ENCODE data around the gene ZNF12.

ZNF12 gene

DNA sequence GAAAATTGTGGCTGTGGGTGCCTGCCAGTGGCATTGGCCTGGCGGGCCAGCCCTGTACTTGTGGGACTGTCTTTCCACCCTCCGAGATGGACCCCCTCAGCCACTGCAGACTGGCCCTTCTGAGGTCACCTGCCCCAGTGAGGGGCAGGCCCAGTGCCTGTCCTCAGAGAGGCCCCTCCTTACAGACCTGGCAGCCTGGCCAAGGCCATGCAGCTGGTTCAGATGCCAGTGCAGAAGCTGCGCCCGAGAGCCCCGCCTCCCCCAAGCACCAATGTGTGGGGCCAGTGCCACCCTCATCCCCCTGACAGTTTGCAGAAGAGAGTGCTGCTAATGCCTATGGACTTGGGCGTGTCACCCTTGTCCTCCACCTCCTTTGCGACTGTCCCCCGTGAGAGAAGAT is 59.7 kb downstream of the ZNF12 start:
- no peak overlapping the region for H3K4me3 ChIP-seq
- H3K36me3 ChIP-seq (ENCODE audit: insufficient read depth, low read length), result peaks cover 56% of the 10 kb centered on the region; the same call in 1 of the 2 replicates
- H3K27ac ChIP-seq, result no peak overlapping the region
- DNase-seq (ENCODE audit: low read depth, low spot score), result no peak
- H3K9me3 ChIP-seq (ENCODE audit: low read depth, low read length), result no peaks in the 10 kb centered on the region
- H3K9ac ChIP-seq (ENCODE audit: insufficient read length), result no peak overlapping the region
- TF ChIP-seq EZH2 (IDR thresholded peaks at IDR 0.05) (no peak), POLR2AphosphoS5 (IDR thresholded peaks at IDR 0.05; ENCODE audit: borderline replicate concordance, low read depth, low read length) (no peak), FOXP2 (optimal IDR thresholded peaks at IDR 0.05; ENCODE audit: control extremely low read depth, extremely low read length, insufficient read depth) (no peak)

DNA sequence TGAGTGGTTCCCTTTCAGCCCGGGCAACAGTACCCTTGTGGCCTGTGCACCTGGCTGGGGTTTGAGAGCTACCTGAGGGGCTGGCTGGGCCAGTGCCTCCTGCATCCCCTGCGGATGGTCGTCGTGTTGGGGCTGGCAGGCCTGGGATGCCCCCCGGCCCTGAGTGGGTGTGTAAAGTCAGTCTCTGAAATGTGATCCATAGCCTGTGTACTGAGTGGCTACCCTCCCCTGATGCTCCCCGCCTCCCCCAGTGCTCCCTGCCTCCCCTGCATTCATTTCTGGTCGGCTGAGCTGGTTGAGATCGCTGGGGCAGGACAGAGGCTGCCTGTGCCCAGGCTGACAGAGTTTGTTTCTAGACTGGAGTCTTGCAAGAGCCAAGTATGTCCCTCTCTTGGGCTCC is 60.3 kb downstream of the ZNF12 start:
- Histone ChIP-seq H3K9ac (ENCODE audit: insufficient read length) (no peak overlapping the region), H3K27ac (no peak overlapping the region), H3K4me3 (no peak overlapping the region), H3K36me3 (ENCODE audit: insufficient read depth, low read length) (peaks cover 57% of the 10 kb centered on the region; the same call in 1 of the 2 replicates), H3K9me3 (ENCODE audit: low read depth, low read length) (no peaks in the 10 kb centered on the region)
- TF ChIP-seq FOXP2 (optimal IDR thresholded peaks at IDR 0.05; ENCODE audit: control extremely low read depth, extremely low read length, insufficient read depth) (no peak), POLR2AphosphoS5 (IDR thresholded peaks at IDR 0.05; ENCODE audit: borderline replicate concordance, low read depth, low read length) (no peak)
- no peak for DNase-seq (ENCODE audit: low read depth, low spot score)

DNA sequence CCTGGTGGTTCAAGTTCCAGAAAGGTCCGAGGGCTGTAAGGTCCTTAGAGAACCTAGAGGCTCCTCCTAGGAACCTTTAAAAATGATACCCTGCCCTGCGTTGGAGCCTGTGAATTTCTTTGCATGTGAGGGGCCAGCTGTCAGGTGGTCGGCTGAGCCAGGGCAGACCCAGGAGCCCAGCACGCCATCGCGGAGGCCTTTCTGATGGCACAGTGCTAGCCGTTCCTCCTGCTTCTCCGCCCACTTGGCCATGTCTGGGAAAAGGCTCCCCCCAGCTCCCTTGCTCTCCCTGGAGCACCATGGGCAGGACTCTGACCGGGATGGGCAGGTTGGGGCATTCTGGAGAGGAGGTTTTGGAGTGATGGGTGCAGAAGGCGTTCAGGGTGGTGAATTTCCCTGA is 62.0 kb downstream of the ZNF12 start:
- H3K9ac ChIP-seq (ENCODE audit: insufficient read length), result no peak overlapping the region
- H3K9me3 ChIP-seq (ENCODE audit: low read depth, low read length), result no peaks in the 10 kb centered on the region
- H3K4me3 ChIP-seq, result no peak overlapping the region
- peaks cover 63% of the 10 kb centered on the region for H3K36me3 ChIP-seq (ENCODE audit: insufficient read depth, low read length)
- no peak for DNase-seq (ENCODE audit: low read depth, low spot score)
- no peak for TF ChIP-seq EZH2 (IDR thresholded peaks at IDR 0.05)
- TF ChIP-seq POLR2AphosphoS5 (IDR thresholded peaks at IDR 0.05; ENCODE audit: borderline replicate concordance, low read depth, low read length), result no peak
- TF ChIP-seq FOXP2 (optimal IDR thresholded peaks at IDR 0.05; ENCODE audit: control extremely low read depth, extremely low read length, insufficient read depth), result no peak
- no peak overlapping the region for H3K27ac ChIP-seq

DNA sequence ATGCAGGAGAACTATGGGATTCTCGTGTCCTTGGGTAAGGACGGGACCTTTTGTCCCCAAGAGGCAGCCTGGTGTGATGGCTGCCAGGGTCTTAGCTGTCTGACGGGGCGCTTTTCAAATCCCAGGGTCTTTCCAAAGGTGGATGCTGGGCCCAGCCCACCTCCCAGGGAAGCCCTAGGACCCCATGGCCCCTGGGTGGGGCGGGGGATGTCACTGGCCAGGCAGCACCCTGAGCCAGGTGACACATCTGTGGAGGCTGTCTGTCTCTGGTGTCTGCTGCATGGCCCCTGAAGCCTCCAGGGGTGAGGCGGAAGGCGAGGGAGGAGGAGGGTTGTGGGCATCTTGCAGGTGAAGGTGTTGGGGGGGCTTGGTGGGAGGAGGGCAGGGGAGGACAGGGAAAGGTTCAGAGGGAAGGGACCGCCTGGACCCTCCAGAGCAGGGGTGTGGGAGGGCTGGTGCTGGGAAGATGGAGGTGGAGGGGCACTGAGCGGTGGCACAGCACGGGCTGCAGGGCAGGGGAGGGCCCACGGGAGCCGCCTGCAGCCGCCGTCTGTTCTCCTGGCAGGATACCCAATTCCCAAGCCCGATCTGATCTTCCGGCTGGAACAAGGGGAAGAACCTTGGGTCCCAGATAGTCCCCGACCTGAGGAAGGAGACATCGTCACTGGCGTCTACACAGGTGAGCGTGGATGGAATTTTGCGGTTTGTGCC is 62.7 kb downstream of the ZNF12 start:
- H3K27ac ChIP-seq, result no peak overlapping the region
- peaks cover 70% of the 10 kb centered on the region for H3K36me3 ChIP-seq (ENCODE audit: insufficient read depth, low read length)
- H3K4me3 ChIP-seq, result no peak overlapping the region
- TF ChIP-seq EZH2 (IDR thresholded peaks at IDR 0.05) (no peak), FOXP2 (optimal IDR thresholded peaks at IDR 0.05; ENCODE audit: control extremely low read depth, extremely low read length, insufficient read depth) (no peak), POLR2AphosphoS5 (IDR thresholded peaks at IDR 0.05; ENCODE audit: borderline replicate concordance, low read depth, low read length) (no peak)
- H3K9me3 ChIP-seq (ENCODE audit: low read depth, low read length), result no peaks in the 10 kb centered on the region
- no peak for DNase-seq (ENCODE audit: low read depth, low spot score)
- H3K9ac ChIP-seq (ENCODE audit: insufficient read length), result no peak overlapping the region

DNA sequence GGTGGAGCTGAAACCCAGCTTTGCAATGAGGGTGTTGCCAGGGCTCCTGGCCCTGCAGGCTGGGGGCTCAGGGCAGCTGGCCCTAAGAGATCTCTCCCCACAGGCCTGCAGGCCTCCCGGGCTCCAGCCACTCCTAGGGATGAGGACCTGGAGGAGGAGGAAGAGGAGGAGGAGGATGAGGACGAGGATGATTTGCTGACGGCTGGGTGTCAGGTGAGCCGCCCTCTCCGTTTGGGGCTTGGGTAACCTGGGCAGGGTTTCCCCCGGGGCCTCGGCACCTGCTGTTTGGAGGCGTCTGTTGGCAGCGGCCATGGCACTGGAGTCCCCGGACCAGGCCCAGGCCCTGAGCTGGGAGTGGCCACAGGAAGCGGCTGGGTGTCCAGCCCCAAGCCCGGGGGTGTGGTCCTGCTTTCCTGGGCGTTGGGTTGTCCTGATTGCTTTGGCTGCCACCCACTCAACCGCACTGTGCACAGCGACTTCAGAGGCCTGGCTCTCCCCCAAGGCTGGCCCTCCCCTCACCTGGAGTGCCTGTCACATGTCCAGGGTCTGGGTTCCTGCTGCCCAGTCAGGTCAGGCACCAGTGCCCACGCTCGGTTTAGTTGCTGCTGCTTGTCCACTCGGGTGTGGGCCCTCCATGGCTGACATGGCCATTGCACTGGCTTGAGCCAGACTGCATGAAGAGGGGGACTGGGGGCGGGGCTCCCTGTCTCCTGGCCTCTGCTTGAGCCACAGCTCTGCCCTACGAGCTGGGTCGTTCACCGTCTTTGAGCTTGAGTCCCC is 63.7 kb downstream of the ZNF12 start:
- Histone ChIP-seq H3K36me3 (ENCODE audit: insufficient read depth, low read length) (peaks cover 72% of the 10 kb centered on the region), H3K9me3 (ENCODE audit: low read depth, low read length) (no peaks in the 10 kb centered on the region), H3K4me3 (no peak overlapping the region), H3K9ac (ENCODE audit: insufficient read length) (no peak overlapping the region), H3K27ac (no peak overlapping the region)
- no peak for DNase-seq (ENCODE audit: low read depth, low spot score)
- TF ChIP-seq EZH2 (IDR thresholded peaks at IDR 0.05), result no peak
- TF ChIP-seq FOXP2 (optimal IDR thresholded peaks at IDR 0.05; ENCODE audit: control extremely low read depth, extremely low read length, insufficient read depth), result no peak
- TF ChIP-seq POLR2AphosphoS5 (IDR thresholded peaks at IDR 0.05; ENCODE audit: borderline replicate concordance, low read depth, low read length), result no peak

DNA sequence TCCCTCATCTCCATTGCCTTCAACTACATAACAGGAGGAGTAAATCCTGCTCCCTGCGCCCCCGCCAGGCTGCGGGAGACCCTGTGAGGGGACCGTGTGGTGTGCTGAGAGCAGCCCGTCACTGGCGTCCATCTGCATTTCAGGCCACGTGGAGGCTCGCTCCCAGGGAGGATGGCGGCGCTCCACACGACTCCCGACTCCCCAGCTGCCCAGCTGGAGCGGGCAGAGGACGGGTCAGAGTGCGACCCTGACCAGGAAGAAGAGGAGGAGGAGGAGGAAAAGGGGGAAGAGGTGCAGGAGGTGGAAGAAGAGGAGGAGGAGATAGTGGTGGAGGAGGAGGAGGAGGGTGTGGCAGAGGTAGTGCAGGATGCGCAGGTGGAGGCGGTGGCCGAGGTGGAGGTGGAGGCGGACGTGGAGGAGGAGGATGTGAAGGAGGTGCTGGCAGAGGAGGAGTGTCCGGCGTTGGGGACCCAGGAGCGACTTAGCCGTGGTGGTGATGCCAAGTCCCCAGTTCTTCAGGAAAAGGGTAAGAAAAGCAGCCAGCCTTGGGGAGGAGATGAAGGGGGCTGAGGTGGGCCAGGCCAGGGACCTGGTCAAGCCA is 64.4 kb downstream of the ZNF12 start:
- H3K27ac ChIP-seq, result no peak overlapping the region
- no peak for DNase-seq (ENCODE audit: low read depth, low spot score)
- H3K9me3 ChIP-seq (ENCODE audit: low read depth, low read length), result no peaks in the 10 kb centered on the region
- no peak overlapping the region for H3K4me3 ChIP-seq
- no peak for TF ChIP-seq EZH2 (IDR thresholded peaks at IDR 0.05)
- TF ChIP-seq POLR2AphosphoS5 (IDR thresholded peaks at IDR 0.05; ENCODE audit: borderline replicate concordance, low read depth, low read length), result no peak
- TF ChIP-seq FOXP2 (optimal IDR thresholded peaks at IDR 0.05; ENCODE audit: control extremely low read depth, extremely low read length, insufficient read depth), result no peak
- no peak overlapping the region for H3K9ac ChIP-seq (ENCODE audit: insufficient read length)
- peaks cover 71% of the 10 kb centered on the region for H3K36me3 ChIP-seq (ENCODE audit: insufficient read depth, low read length)

DNA sequence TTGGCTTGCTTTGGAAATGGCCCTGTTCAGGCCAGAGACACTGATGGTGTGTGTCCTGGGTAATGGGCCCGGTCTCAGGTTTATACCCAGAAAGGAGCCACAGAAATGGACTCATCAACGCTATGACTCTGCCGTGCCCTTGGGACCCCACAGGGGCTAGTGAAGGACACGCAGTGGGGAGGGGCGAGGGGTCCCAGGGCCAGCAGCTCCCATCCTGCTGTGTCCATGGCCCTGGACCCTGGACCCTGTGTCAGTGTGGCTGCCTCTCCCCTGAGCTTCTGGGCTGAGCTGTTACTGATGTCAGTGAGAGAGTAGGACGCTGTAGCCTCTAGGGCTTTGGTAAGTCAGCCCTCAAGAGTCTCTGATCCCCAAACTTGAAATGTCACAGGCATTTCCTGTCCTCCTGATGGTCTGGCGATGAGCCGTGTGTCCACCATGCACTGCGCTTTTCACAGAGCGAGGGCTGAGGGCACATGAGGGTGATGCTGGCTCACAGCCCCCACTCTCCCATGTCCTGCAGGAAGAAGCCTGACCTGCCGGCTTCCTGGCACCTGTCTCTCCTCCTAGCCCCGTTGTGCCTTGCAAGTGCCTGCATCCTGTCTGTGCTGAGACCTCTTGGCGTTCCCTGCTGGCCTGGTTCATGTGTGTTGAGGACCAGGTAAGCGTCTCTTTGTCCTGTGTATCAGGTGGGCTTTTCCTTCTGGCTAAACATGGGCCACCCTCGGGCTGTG is 65.3 kb downstream of the ZNF12 start:
- TF ChIP-seq EZH2 (IDR thresholded peaks at IDR 0.05), result no peak
- TF ChIP-seq POLR2AphosphoS5 (IDR thresholded peaks at IDR 0.05; ENCODE audit: borderline replicate concordance, low read depth, low read length), result no peak
- TF ChIP-seq FOXP2 (optimal IDR thresholded peaks at IDR 0.05; ENCODE audit: control extremely low read depth, extremely low read length, insufficient read depth), result no peak
- no peak for DNase-seq (ENCODE audit: low read depth, low spot score)
- H3K9ac ChIP-seq (ENCODE audit: insufficient read length), result no peak overlapping the region
- no peaks in the 10 kb centered on the region for H3K9me3 ChIP-seq (ENCODE audit: low read depth, low read length)
- H3K36me3 ChIP-seq (ENCODE audit: insufficient read depth, low read length), result peaks cover 64% of the 10 kb centered on the region
- H3K27ac ChIP-seq, result no peak overlapping the region
- no peak overlapping the region for H3K4me3 ChIP-seq

DNA sequence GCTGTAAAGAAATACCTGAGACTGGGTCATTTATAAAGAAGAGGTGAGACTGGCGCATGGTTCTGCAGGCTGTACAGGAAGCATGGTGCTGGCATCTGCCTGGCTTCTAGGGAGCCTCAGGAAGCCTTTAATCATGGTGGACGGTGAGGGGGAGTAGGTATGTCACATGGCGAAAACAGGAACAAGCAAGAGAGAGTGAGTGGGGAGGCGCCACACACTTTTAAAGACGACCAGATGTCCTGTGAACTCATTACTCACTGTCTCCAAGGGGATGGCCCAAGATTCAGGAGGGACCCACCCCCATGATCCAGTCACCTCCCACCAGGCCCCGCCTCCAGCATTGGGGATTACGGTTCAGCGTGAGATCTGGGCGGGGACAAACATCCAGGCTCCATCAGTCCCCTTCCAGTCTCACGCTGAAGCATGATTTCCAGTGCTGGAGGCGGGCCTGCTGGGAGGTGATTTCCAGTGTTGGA is 66.5 kb downstream of the ZNF12 start:
- H3K36me3 ChIP-seq (ENCODE audit: insufficient read depth, low read length), result peaks cover 59% of the 10 kb centered on the region
- no peak overlapping the region for H3K27ac ChIP-seq
- no peak for TF ChIP-seq EZH2 (IDR thresholded peaks at IDR 0.05)
- no peak for TF ChIP-seq POLR2AphosphoS5 (IDR thresholded peaks at IDR 0.05; ENCODE audit: borderline replicate concordance, low read depth, low read length)
- TF ChIP-seq FOXP2 (optimal IDR thresholded peaks at IDR 0.05; ENCODE audit: control extremely low read depth, extremely low read length, insufficient read depth), result no peak
- H3K9me3 ChIP-seq (ENCODE audit: low read depth, low read length), result no peaks in the 10 kb centered on the region
- no peak for DNase-seq (ENCODE audit: low read depth, low spot score)
- no peak overlapping the region for H3K9ac ChIP-seq (ENCODE audit: insufficient read length)
- H3K4me3 ChIP-seq, result no peak overlapping the region
